Vagina (tissue), 2 donors: ENCODE measurements around the gene PLOD1.
"Not testable (repeated sequence)": the region's sequence is repeated elsewhere in the genome, so short reads cannot be mapped to it uniquely, and the experiment has no call there.

Experiments
- POLR2AphosphoS5 ChIP-seq, 2 donors: sonication (generic); formaldehyde crosslinking; IDR thresholded peaks; one replicate each; pipeline ENCODE4 v1.9.0; 2017; ENCODE audit warnings: antibody characterized with exemption in 2 of 2, mild to moderate bottlenecking in 2 of 2, low read depth in 1 of 2; ENCODE audit not compliant: insufficient read depth in 1 of 2
- TF ChIP-seq, protein P1 (sequence below), 3 experiments: fragments of 450-650 bp in 2 of 3; fragments of 200-600 bp in 1 of 3; sonication (generic) in 1 of 3; IDR thresholded peaks; one replicate each; pipeline ENCODE4 v1.5.1; 2017 to 2019; ENCODE audit warnings: antibody characterized with exemption in 3 of 3, mild to moderate bottlenecking in 2 of 3, moderate library complexity in 2 of 3

DNA sequence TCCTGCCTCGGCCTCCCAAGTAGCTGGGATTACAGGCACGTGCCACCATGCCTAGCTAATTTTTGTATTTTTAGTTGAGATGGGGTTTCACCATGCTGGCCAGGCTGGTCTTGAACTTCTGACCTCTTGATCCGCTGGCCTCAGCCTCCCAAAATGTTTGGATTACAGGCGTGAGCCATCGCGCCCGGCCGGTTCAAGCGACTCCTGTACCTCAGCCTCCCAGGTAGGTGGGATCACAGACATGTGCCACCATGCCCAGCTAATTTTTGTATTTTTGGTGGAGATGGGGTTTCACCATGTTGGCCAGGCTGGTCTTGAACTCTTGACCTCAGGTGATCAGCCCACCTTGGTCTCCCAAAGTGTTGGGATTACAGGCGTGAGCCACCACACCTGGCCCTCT is 1.2 kb downstream of the PLOD1 start:
- TF ChIP-seq, protein P1, sequence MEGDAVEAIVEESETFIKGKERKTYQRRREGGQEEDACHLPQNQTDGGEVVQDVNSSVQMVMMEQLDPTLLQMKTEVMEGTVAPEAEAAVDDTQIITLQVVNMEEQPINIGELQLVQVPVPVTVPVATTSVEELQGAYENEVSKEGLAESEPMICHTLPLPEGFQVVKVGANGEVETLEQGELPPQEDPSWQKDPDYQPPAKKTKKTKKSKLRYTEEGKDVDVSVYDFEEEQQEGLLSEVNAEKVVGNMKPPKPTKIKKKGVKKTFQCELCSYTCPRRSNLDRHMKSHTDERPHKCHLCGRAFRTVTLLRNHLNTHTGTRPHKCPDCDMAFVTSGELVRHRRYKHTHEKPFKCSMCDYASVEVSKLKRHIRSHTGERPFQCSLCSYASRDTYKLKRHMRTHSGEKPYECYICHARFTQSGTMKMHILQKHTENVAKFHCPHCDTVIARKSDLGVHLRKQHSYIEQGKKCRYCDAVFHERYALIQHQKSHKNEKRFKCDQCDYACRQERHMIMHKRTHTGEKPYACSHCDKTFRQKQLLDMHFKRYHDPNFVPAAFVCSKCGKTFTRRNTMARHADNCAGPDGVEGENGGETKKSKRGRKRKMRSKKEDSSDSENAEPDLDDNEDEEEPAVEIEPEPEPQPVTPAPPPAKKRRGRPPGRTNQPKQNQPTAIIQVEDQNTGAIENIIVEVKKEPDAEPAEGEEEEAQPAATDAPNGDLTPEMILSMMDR (IDR thresholded peaks at IDR 0.05), result not testable (repeated sequence)
- TF ChIP-seq POLR2AphosphoS5 (IDR thresholded peaks at IDR 0.05; ENCODE audit: insufficient read depth in 1 of 2, low read depth in 1 of 2), result not testable (repeated sequence)
